Measurements from ENCODE around the gene EREG. TPM values are rescaled to one million over a fixed set of nuclear protein-coding genes. Genes with fewer than 3 reads are reported as not detected.

Gene EREG
- total RNA-seq, 1 donor from 2014 or later = 31.1 TPM

- DNase-seq (ENCODE audit: low read depth) = no peak
- Histone ChIP-seq H3K27me3 (ENCODE audit: control insufficient read depth, insufficient read depth, low read length) (no peaks in the 10 kb centered on the region), H3K4me3 (ENCODE audit: low read depth, low read length) (no peak overlapping the region), H3K36me3 (ENCODE audit: control insufficient read depth, insufficient read depth, low read length) (no peaks in the 10 kb centered on the region)
- no peak for TF ChIP-seq CTCF (IDR thresholded peaks at IDR 0.05; ENCODE audit: insufficient read depth, low read length, severe bottlenecking)
- no peak for FAIRE-seq
Measured at GRCh38 chr4:74433043-74433442, 68.1 kb downstream of the EREG start.

- no peak for TF ChIP-seq CTCF (IDR thresholded peaks at IDR 0.05; ENCODE audit: insufficient read depth, low read length, severe bottlenecking)
- no peak for FAIRE-seq
Measured at GRCh38 chr4:74433541-74434172, 68.7 kb downstream of the EREG start.

GRCh38 chr4:74435296-74435695 lies 70.4 kb downstream of the EREG start:
- no peak for DNase-seq (ENCODE audit: low read depth)
- no peaks in the 10 kb centered on the region for H3K36me3 ChIP-seq (ENCODE audit: control insufficient read depth, insufficient read depth, low read length)
- peak; percentile 82 for FAIRE-seq
- no peak overlapping the region for H3K4me3 ChIP-seq (ENCODE audit: low read depth, low read length)
- no peak for TF ChIP-seq CTCF (IDR thresholded peaks at IDR 0.05; ENCODE audit: insufficient read depth, low read length, severe bottlenecking)
- no peaks in the 10 kb centered on the region for H3K27me3 ChIP-seq (ENCODE audit: control insufficient read depth, insufficient read depth, low read length)

More at GRCh38 chr4:74433541-74434172, 68.7 kb downstream of the EREG start:
- no peaks in the 10 kb centered on the region for H3K27me3 ChIP-seq (ENCODE audit: control insufficient read depth, insufficient read depth, low read length)
- no peak for DNase-seq (ENCODE audit: low read depth)
- no peaks in the 10 kb centered on the region for H3K36me3 ChIP-seq (ENCODE audit: control insufficient read depth, insufficient read depth, low read length)
- no peak overlapping the region for H3K4me3 ChIP-seq (ENCODE audit: low read depth, low read length)

- H3K27me3 ChIP-seq (ENCODE audit: control insufficient read depth, insufficient read depth, low read length) = no peaks in the 10 kb centered on the region
- no peak for TF ChIP-seq CTCF (IDR thresholded peaks at IDR 0.05; ENCODE audit: insufficient read depth, low read length, severe bottlenecking)
- no peaks in the 10 kb centered on the region for H3K36me3 ChIP-seq (ENCODE audit: control insufficient read depth, insufficient read depth, low read length)
- DNase-seq (ENCODE audit: low read depth) = no peak
- FAIRE-seq = no peak
- H3K4me3 ChIP-seq (ENCODE audit: low read depth, low read length) = no peak overlapping the region
Measured at GRCh38 chr4:74437866-74438265, 72.9 kb downstream of the EREG start.

Other genes starting within 250 kb of the EREG start
- 24.2 and 29.0 TPM in 2 replicates for gene MTHFD2L, start 207.0 kb upstream of the EREG start, total RNA-seq
- gene EPGN, start 56.7 kb upstream of the EREG start, total RNA-seq = 7.9 and 129 TPM in 2 replicates
- 197 and 272 TPM in 2 replicates for gene AREG, start 80.0 kb downstream of the EREG start, total RNA-seq

Measured in bronchial epithelial cell (primary cell).